ENCODE results near the gene SCO2. TPM values are rescaled to one million over a fixed set of nuclear protein-coding genes. Genes with fewer than 3 reads are reported as not detected.

The SCO2 gene
- total RNA-seq, 2 donors from 2014 or later = 1.8 to 5.8 TPM

GRCh38 chr22:50571264-50572175 is 46.1 kb upstream of the SCO2 start:
- intact Hi-C loops (cut with DNase I) = no loop called here
- Histone ChIP-seq H3K9me3 (no peaks in the 10 kb centered on the region), H3K36me3 (no peaks in the 10 kb centered on the region), H3K4me3 (no peak overlapping the region), H3K9ac (ENCODE audit: low read depth in 2 of 2, low read length in 2 of 2) (no peak overlapping the region), H3K4me1 (no peaks in the 10 kb centered on the region), H3K27ac (no peak overlapping the region), H3K27me3 (no peaks in the 10 kb centered on the region)
- no peak for TF ChIP-seq CTCF (IDR thresholded peaks at IDR 0.05)
- DNase-seq = no peak

- Histone ChIP-seq H3K9ac (ENCODE audit: low read depth in 2 of 2, low read length in 2 of 2) (no peak overlapping the region), H3K27ac (no peak overlapping the region), H3K27me3 (no peaks in the 10 kb centered on the region), H3K9me3 (no peaks in the 10 kb centered on the region), H3K36me3 (no peaks in the 10 kb centered on the region), H3K4me3 (no peak overlapping the region), H3K4me1 (no peaks in the 10 kb centered on the region)
- intact Hi-C loops (cut with DNase I) = no loop called here
- no peak for DNase-seq
- no peak for TF ChIP-seq CTCF (IDR thresholded peaks at IDR 0.05)
Observed at GRCh38 chr22:50570861-50571260, 45.5 kb upstream of the SCO2 start.

GRCh38 chr22:50569896-50570535 is 44.6 kb upstream of the SCO2 start:
- Histone ChIP-seq H3K4me3 (no peak overlapping the region), H3K36me3 (no peaks in the 10 kb centered on the region), H3K4me1 (no peaks in the 10 kb centered on the region), H3K27me3 (no peaks in the 10 kb centered on the region), H3K9me3 (no peaks in the 10 kb centered on the region), H3K9ac (ENCODE audit: low read depth in 2 of 2, low read length in 2 of 2) (no peak overlapping the region), H3K27ac (no peak overlapping the region)
- DNase-seq = no peak
- no peak for TF ChIP-seq CTCF (IDR thresholded peaks at IDR 0.05)
- intact Hi-C loops (cut with DNase I) = loop anchor here (10.0 kb wide), 1 partner anchor 45 kb away; no protein-coding TSS in a partner anchor

GRCh38 chr22:50569041-50569459 is 43.7 kb upstream of the SCO2 start:
- peak overlapping the region; percentile 47 for H3K27ac ChIP-seq
- no peaks in the 10 kb centered on the region for H3K27me3 ChIP-seq
- H3K4me1 ChIP-seq = no peaks in the 10 kb centered on the region
- no peaks in the 10 kb centered on the region for H3K9me3 ChIP-seq
- H3K9ac ChIP-seq (ENCODE audit: low read depth in 2 of 2, low read length in 2 of 2) = no peak overlapping the region
- H3K36me3 ChIP-seq = no peaks in the 10 kb centered on the region
- DNase-seq = no peak
- TF ChIP-seq CTCF (IDR thresholded peaks at IDR 0.05) = no peak
- H3K4me3 ChIP-seq = no peak overlapping the region
- intact Hi-C loops (cut with DNase I) = loop anchor here (10.0 kb wide), 1 partner anchor 46 kb away; no protein-coding TSS in a partner anchor

- Histone ChIP-seq H3K9ac (ENCODE audit: low read depth in 2 of 2, low read length in 2 of 2) (no peak overlapping the region), H3K36me3 (no peaks in the 10 kb centered on the region), H3K27ac (peak overlapping the region; percentile 47), H3K9me3 (no peaks in the 10 kb centered on the region), H3K27me3 (no peaks in the 10 kb centered on the region), H3K4me3 (no peak overlapping the region), H3K4me1 (peaks cover 2% of the 10 kb centered on the region)
- DNase-seq = no peak
- intact Hi-C loops (cut with DNase I) = loop anchor here (10.0 kb wide), 1 partner anchor 46 kb away; no protein-coding TSS in a partner anchor
- TF ChIP-seq CTCF (IDR thresholded peaks at IDR 0.05) = no peak
Observed at GRCh38 chr22:50568626-50569025, 43.2 kb upstream of the SCO2 start.

Measured in colonic mucosa (tissue), 4 donors.